ENCODE results near the gene POSTN. TPM values are rescaled to one million over a fixed set of nuclear protein-coding genes. Genes with fewer than 3 reads are reported as not detected.

POSTN gene
- total and polyA plus RNA-seq, 2 of the 4 experiments (the other 2 are of a cell fraction): 32.6 to 44.7 TPM

DNA sequence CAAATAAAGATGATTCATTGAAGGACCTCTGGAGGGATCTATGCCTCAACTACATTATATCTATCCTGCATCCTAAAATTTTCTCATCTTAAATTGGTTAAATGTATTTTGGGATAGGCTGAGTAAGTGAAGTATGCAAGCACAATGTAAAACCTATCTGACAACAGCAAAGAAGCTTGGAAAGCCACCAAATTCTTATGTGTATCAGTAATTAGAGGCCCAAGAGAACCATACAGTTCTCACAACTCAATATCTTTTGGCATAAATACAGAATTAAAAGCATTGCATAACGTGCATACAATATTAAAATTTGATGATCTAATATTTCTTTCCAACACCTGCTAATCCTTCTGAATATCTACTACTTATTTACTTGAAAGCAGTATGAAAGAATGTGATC lies 13.0 kb downstream of the POSTN start:
- Histone ChIP-seq H3K9me3 (ENCODE audit: control insufficient read depth, insufficient read depth, low read length) (no peaks in the 10 kb centered on the region), H2BK120ac (ENCODE audit: low read depth, low read length) (no peak overlapping the region), H3K27me3 (ENCODE audit: control insufficient read depth, insufficient read depth, low read length) (no peaks in the 10 kb centered on the region), H3K4ac (ENCODE audit: low read depth, low read length) (no peak overlapping the region), H2AK9ac (replicated peaks; ENCODE audit: low read depth, low read length, poor library complexity) (no peak overlapping the region), H4K20me1 (ENCODE audit: insufficient read depth, low read length) (no peaks in the 10 kb centered on the region), H4K91ac (ENCODE audit: insufficient read depth, low read depth, low read length) (no peak overlapping the region), H3K9me1 (ENCODE audit: insufficient read depth, low read length) (no peaks in the 10 kb centered on the region), H3K4me3 (ENCODE audit: insufficient read depth, low read depth, low read length) (no peak overlapping the region), H2BK20ac (ENCODE audit: low read depth, low read length) (no peak overlapping the region), H3K18ac (ENCODE audit: low read depth, low read length) (no peak overlapping the region), H3K23ac (ENCODE audit: low read depth, low read length) (no peak overlapping the region), H3K36me3 (ENCODE audit: control insufficient read depth, insufficient read depth, low read length) (no peaks in the 10 kb centered on the region), H3K9ac (ENCODE audit: low read depth, low read length) (no peak overlapping the region), H3K79me1 (ENCODE audit: low read depth in 1 of 2, low read length in 2 of 2) (no peaks in the 10 kb centered on the region), H3K4me2 (ENCODE audit: low read depth, low read length) (no peak overlapping the region), H3K56ac (ENCODE audit: extremely low read depth, insufficient read depth, low read length) (no peak overlapping the region), H4K8ac (ENCODE audit: low read depth in 2 of 2, low read length in 2 of 2) (no peak overlapping the region), H2AFZ (replicated peaks; ENCODE audit: low read length, poor library complexity) (no peak overlapping the region), H2AK5ac (ENCODE audit: low read depth, low read length) (no peak overlapping the region), H4K5ac (ENCODE audit: low read depth, low read length) (no peak overlapping the region), H3K4me1 (ENCODE audit: control insufficient read depth, insufficient read depth, low read length) (no peaks in the 10 kb centered on the region), H2BK15ac (ENCODE audit: low read depth, low read length) (no peak overlapping the region), H3K27ac (ENCODE audit: insufficient read depth, low read length) (no peak overlapping the region), H2BK5ac (ENCODE audit: low read depth, low read length, poor library complexity, severe bottlenecking) (no peak overlapping the region), H3K14ac (replicated peaks; ENCODE audit: low read depth, low read length) (no peak overlapping the region)
- intact Hi-C loops (cut with micrococcal nuclease) (no loop called here), dilution Hi-C loops (cut with HindIII; ENCODE audit: low sequenced_read_pairs, unreplicated experiment) (no loop called here), in situ Hi-C loops (cut with MboI; ENCODE audit: low sequenced_read_pairs) (no loop called here)
- no TSS peak for BruUV-seq (replicated peaks)
- TF ChIP-seq, protein P1, sequence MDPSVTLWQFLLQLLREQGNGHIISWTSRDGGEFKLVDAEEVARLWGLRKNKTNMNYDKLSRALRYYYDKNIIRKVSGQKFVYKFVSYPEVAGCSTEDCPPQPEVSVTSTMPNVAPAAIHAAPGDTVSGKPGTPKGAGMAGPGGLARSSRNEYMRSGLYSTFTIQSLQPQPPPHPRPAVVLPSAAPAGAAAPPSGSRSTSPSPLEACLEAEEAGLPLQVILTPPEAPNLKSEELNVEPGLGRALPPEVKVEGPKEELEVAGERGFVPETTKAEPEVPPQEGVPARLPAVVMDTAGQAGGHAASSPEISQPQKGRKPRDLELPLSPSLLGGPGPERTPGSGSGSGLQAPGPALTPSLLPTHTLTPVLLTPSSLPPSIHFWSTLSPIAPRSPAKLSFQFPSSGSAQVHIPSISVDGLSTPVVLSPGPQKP (IDR thresholded peaks at IDR 0.05; ENCODE audit: borderline replicate concordance, low read depth, low read length): no peak
- TF ChIP-seq FOS (IDR thresholded peaks at IDR 0.05; ENCODE audit: low read depth, low read length) (no peak), CEBPB (IDR thresholded peaks at IDR 0.05; ENCODE audit: low read depth, low read length) (no peak), RAD21 (IDR thresholded peaks at IDR 0.05; ENCODE audit: low read length) (no peak), RFX5 (IDR thresholded peaks at IDR 0.05; ENCODE audit: low read depth, low read length) (no peak), CHD1 (IDR thresholded peaks at IDR 0.05; ENCODE audit: low read depth, low read length) (no peak), BHLHE40 (IDR thresholded peaks at IDR 0.05; ENCODE audit: low read depth, low read length) (no peak), POLR2A (IDR thresholded peaks at IDR 0.05; ENCODE audit: low read depth, low read length) (no peak), NFE2L2 (IDR thresholded peaks at IDR 0.05; ENCODE audit: low read depth, low read length) (no peak), MXI1 (IDR thresholded peaks at IDR 0.05; ENCODE audit: borderline replicate concordance, low read depth, low read length) (no peak), RCOR1 (IDR thresholded peaks at IDR 0.05; ENCODE audit: insufficient replicate concordance, low read length) (no peak)
- no CpG with 5 or more reads among the region's 1 CpG for WGBS, 2 experiments (ENCODE audit: extremely low coverage in 2 of 2, insufficient read length in 1 of 2)
- ATAC-seq (ENCODE audit: low read depth) (no peak), DNase-seq (no peak)
- ChIA-PET POLR2A (ENCODE audit: unreplicated experiment) (no interaction called here), CTCF (no interaction called here)
